ENCODE measurements around the gene KLHDC9.
"Not testable (repeated sequence)": the region's sequence is repeated elsewhere in the genome, so short reads cannot be mapped to it uniquely, and the experiment has no call there.

KLHDC9 gene

GRCh38 chr1:161094481-161094880 is 3.7 kb upstream of the KLHDC9 start:
- in situ Hi-C loops (cut with MboI; ENCODE audit: low sequenced_read_pairs) = loop anchor here (10.0 kb wide), 2 partner anchors 100 to 370 kb away; no protein-coding TSS in a partner anchor
- no peak for DNase-seq (ENCODE audit: low spot score in 2 of 2)
- peaks cover under 1% of the 10 kb centered on the region; the same call in 1 of the 2 replicates for H3K36me3 ChIP-seq (replicated peaks)
- H3K4me3 ChIP-seq = no peak overlapping the region
- no peaks in the 10 kb centered on the region for H3K9me3 ChIP-seq
- no peaks in the 10 kb centered on the region for H3K27me3 ChIP-seq (ENCODE audit: low read depth)
- H3K4me1 ChIP-seq = no peaks in the 10 kb centered on the region

GRCh38 chr1:161095230-161095629 is 2.9 kb upstream of the KLHDC9 start:
- no peak overlapping the region for H3K4me3 ChIP-seq
- no peak for DNase-seq (ENCODE audit: low spot score in 2 of 2)
- H3K36me3 ChIP-seq (replicated peaks) = peaks cover 8% of the 10 kb centered on the region
- no peaks in the 10 kb centered on the region for H3K4me1 ChIP-seq
- H3K9me3 ChIP-seq = no peaks in the 10 kb centered on the region
- in situ Hi-C loops (cut with MboI; ENCODE audit: low sequenced_read_pairs) = loop anchor here (10.0 kb wide), 2 partner anchors 100 to 370 kb away; no protein-coding TSS in a partner anchor
- no peaks in the 10 kb centered on the region for H3K27me3 ChIP-seq (ENCODE audit: low read depth)

DNA sequence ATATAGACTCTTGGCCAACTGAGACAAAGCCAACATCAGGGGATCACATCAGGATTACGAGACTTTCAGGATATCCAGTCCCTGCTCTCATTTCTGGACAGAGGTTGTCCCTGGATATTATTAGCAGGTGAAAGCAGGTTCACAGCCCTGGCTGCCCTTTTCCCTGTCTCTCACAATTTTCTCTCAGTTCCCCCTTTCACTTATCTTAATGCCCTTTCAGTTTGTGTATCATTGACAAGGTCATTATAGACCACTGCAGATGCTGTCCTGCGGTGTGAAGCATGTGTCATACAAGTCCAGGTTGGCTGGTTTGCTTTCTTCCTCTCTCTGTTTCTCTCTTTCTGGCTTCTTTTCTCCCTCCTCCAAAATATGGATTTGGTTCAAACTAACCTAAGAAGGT is 2.1 kb upstream of the KLHDC9 start:
- no peaks in the 10 kb centered on the region for H3K4me1 ChIP-seq
- DNase-seq (ENCODE audit: low spot score in 2 of 2) = no peak
- in situ Hi-C loops (cut with MboI; ENCODE audit: low sequenced_read_pairs) = loop anchor here (10.0 kb wide), 2 partner anchors 101 to 371 kb away; no protein-coding TSS in a partner anchor

GRCh38 chr1:161096530-161096929 is 1.6 kb upstream of the KLHDC9 start:
- H3K9me3 ChIP-seq = no peaks in the 10 kb centered on the region
- H3K4me3 ChIP-seq = no peak overlapping the region
- no peaks in the 10 kb centered on the region for H3K27me3 ChIP-seq (ENCODE audit: low read depth)
- H3K36me3 ChIP-seq (replicated peaks) = peaks cover 18% of the 10 kb centered on the region
- H3K4me1 ChIP-seq = no peaks in the 10 kb centered on the region
- in situ Hi-C loops (cut with MboI; ENCODE audit: low sequenced_read_pairs) = loop anchor here (10.0 kb wide), 2 partner anchors 102 to 372 kb away; no protein-coding TSS in a partner anchor
- no peak for DNase-seq (ENCODE audit: low spot score in 2 of 2)

More for the DNA sequence above, 2.1 kb upstream of the KLHDC9 start:
- H3K9me3 ChIP-seq = no peaks in the 10 kb centered on the region
- H3K27me3 ChIP-seq (ENCODE audit: low read depth) = no peaks in the 10 kb centered on the region
- H3K36me3 ChIP-seq (replicated peaks) = peaks cover 15% of the 10 kb centered on the region
- H3K4me3 ChIP-seq = no peak overlapping the region

DNA sequence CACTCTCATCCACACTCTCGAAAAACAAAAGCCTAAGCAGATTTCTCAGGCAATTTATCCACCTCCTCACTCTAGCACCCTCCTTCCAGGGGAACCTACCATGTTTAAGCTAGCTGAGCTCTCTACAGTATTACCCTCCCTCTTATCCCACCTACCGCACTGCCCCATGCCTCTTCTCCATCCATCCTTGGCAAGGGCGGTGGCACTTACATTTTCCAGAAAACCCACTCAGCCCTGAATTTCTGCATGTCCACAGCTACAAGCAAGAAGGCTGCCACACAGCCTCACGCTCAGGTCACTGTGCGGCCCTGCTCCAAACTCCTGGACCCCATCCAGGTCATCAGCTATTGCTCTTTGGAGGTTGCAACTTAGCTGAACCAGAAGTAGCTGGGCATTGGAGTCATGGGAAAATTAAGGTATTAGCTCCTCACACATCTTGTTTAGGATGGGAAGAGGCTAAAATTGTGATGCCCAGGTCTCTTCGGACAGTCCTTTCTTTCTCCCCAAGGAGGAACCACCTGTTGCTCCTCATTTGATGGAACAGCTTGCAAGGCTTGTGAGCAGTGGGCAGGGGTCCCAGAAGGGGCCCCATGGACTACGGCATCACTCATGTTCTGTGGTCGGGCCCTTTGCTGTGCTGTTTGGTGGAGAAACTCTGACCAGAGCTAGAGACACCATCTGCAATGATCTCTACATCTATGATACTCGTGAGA is 1.1 kb downstream of the KLHDC9 start:
- H3K27me3 ChIP-seq (ENCODE audit: low read depth) = no peaks in the 10 kb centered on the region
- DNase-seq (ENCODE audit: low spot score in 2 of 2) = no peak
- H3K9me3 ChIP-seq = no peaks in the 10 kb centered on the region
- in situ Hi-C loops (cut with MboI; ENCODE audit: low sequenced_read_pairs) = loop anchor here (10.0 kb wide), 2 partner anchors 104 to 374 kb away; no protein-coding TSS in a partner anchor
- no peak overlapping the region for H3K4me3 ChIP-seq
- no peaks in the 10 kb centered on the region for H3K4me1 ChIP-seq
- H3K36me3 ChIP-seq (replicated peaks) = peaks cover 28% of the 10 kb centered on the region

DNA sequence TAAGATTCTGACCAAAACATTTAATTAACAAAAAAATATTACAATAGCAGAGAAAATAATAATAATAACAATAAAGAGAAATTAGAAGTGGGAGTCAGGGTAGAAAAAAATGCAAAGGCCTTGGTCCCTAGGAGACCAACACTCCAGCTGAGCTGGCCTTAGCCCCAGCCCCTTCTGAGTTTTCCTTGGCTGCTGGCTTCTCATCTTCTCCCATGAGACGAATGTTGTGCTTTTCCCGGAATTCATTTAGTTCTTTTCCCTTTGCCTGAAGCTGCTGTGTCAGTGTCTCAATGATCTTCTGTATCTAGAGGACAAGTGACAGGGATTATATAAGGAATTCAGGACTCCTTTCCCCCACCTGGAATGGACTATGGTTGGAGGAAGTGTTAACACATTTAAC is 2.4 kb downstream of the KLHDC9 start:
- no peaks in the 10 kb centered on the region for H3K9me3 ChIP-seq
- no peaks in the 10 kb centered on the region for H3K27me3 ChIP-seq (ENCODE audit: low read depth)
- H3K4me1 ChIP-seq = no peaks in the 10 kb centered on the region
- in situ Hi-C loops (cut with MboI; ENCODE audit: low sequenced_read_pairs) = no loop called here
- no peak for DNase-seq (ENCODE audit: low spot score in 2 of 2)
- peaks cover 28% of the 10 kb centered on the region for H3K36me3 ChIP-seq (replicated peaks)
- no peak overlapping the region for H3K4me3 ChIP-seq

GRCh38 chr1:161106431-161106830 is 8.3 kb downstream of the KLHDC9 start:
- Histone ChIP-seq H3K4me1 (no peaks in the 10 kb centered on the region), H3K27me3 (ENCODE audit: low read depth) (no peaks in the 10 kb centered on the region), H3K36me3 (replicated peaks) (peaks cover 14% of the 10 kb centered on the region), H3K4me3 (no peak overlapping the region), H3K9me3 (no peaks in the 10 kb centered on the region)
- no peak for DNase-seq (ENCODE audit: low spot score in 2 of 2)
- in situ Hi-C loops (cut with MboI; ENCODE audit: low sequenced_read_pairs) = no loop called here

DNA sequence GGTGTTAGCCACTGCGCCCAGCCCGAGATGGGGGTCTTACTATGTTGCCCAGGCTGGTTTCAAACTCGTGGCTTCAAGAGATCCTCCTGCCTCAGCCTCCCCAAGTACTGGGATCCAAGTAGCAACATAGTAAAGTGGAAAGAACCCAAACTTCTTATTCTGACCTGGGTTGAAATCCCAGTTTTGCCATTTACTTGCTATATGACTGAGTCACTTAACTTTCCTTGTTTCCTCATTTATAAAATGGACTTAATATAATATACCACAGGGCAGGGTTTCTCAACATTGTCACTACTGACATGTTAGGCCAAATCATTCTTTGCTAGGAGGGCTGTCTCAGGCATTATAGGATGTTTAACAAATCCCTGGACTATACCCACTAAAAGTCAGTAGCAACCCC is 13.0 kb downstream of the KLHDC9 start:
- no peak for DNase-seq (ENCODE audit: low spot score in 2 of 2)
- Histone ChIP-seq H3K27me3 (ENCODE audit: low read depth) (no peaks in the 10 kb centered on the region), H3K9me3 (no peaks in the 10 kb centered on the region), H3K36me3 (replicated peaks) (peaks cover 8% of the 10 kb centered on the region), H3K4me3 (no peak overlapping the region), H3K4me1 (peaks cover 5% of the 10 kb centered on the region; the same call in 1 of the 2 replicates)
- in situ Hi-C loops (cut with MboI; ENCODE audit: low sequenced_read_pairs) = no loop called here

DNA sequence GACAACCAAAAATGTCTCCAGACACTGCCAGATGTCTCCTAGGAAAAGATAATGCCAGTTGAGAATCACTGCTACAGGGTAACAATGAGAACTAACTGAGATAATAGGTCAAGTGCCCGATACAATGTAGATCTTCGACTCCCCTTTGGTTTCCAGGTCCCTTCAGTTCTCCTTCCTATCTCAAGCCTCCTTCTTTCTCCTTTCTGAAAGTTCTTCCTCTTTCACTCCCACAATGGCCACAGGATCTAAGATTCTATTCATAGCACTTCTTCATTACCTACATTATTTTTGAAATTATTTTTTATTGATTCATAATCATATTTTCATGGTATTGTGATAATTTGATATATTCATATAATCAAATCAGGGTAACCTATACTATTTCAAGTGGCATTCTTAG is 13.4 kb downstream of the KLHDC9 start:
- H3K4me3 ChIP-seq = no peak overlapping the region
- in situ Hi-C loops (cut with MboI; ENCODE audit: low sequenced_read_pairs) = no loop called here
- no peak for DNase-seq (ENCODE audit: low spot score in 2 of 2)
- peaks cover 5% of the 10 kb centered on the region for H3K36me3 ChIP-seq (replicated peaks)
- H3K9me3 ChIP-seq = no peaks in the 10 kb centered on the region
- H3K27me3 ChIP-seq (ENCODE audit: low read depth) = no peaks in the 10 kb centered on the region
- H3K4me1 ChIP-seq = peaks cover 5% of the 10 kb centered on the region; the same call in 1 of the 2 replicates

GRCh38 chr1:161113915-161114314 is 15.8 kb downstream of the KLHDC9 start:
- in situ Hi-C loops (cut with MboI; ENCODE audit: low sequenced_read_pairs) = no loop called here
- peaks cover 8% of the 10 kb centered on the region; the same call in 1 of the 2 replicates for H3K36me3 ChIP-seq (replicated peaks)
- no peaks in the 10 kb centered on the region for H3K27me3 ChIP-seq (ENCODE audit: low read depth)
- H3K4me1 ChIP-seq = peaks cover 8% of the 10 kb centered on the region
- H3K9me3 ChIP-seq = no peaks in the 10 kb centered on the region
- DNase-seq (ENCODE audit: low spot score in 2 of 2) = no peak
- H3K4me3 ChIP-seq = no peak overlapping the region

- DNase-seq (ENCODE audit: low spot score in 2 of 2) = no peak
- Histone ChIP-seq H3K27me3 (ENCODE audit: low read depth) (no peaks in the 10 kb centered on the region), H3K4me1 (peaks cover 14% of the 10 kb centered on the region), H3K9me3 (no peaks in the 10 kb centered on the region), H3K4me3 (no peak overlapping the region), H3K36me3 (replicated peaks) (peaks cover 8% of the 10 kb centered on the region; the same call in 1 of the 2 replicates)
- in situ Hi-C loops (cut with MboI; ENCODE audit: low sequenced_read_pairs) = no loop called here
Observed at GRCh38 chr1:161114556-161114955, 16.4 kb downstream of the KLHDC9 start.

- H3K36me3 ChIP-seq (replicated peaks) = peaks cover 15% of the 10 kb centered on the region
- H3K4me3 ChIP-seq = no peak overlapping the region
- no peaks in the 10 kb centered on the region for H3K27me3 ChIP-seq (ENCODE audit: low read depth)
- in situ Hi-C loops (cut with MboI; ENCODE audit: low sequenced_read_pairs) = no loop called here
- peaks cover 14% of the 10 kb centered on the region for H3K4me1 ChIP-seq
- H3K9me3 ChIP-seq = no peaks in the 10 kb centered on the region
- no peak for DNase-seq (ENCODE audit: low spot score in 2 of 2)
Observed at GRCh38 chr1:161115132-161115711, 17.1 kb downstream of the KLHDC9 start.

GRCh38 chr1:161115961-161116360 is 17.8 kb downstream of the KLHDC9 start:
- Histone ChIP-seq H3K36me3 (replicated peaks) (peaks cover 22% of the 10 kb centered on the region), H3K4me1 (peaks cover 14% of the 10 kb centered on the region)
- DNase-seq (ENCODE audit: low spot score in 2 of 2); H3K27me3 ChIP-seq (ENCODE audit: low read depth); H3K4me3 ChIP-seq; H3K9me3 ChIP-seq; in situ Hi-C loops (cut with MboI; ENCODE audit: low sequenced_read_pairs): not testable (repeated sequence)
